Measurements from ENCODE around the gene ALPI. TPM values are rescaled to one million over a fixed set of nuclear protein-coding genes. Genes with fewer than 3 reads are reported as not detected.
A peak's percentile ranks its signal among the peaks of the same experiment; 100 is the strongest.

The ALPI gene
- total and polyA plus RNA-seq, 2 donors (not counting 3 experiments of a cell fraction or from before 2014, with no cell fraction given) = not detected

DNA sequence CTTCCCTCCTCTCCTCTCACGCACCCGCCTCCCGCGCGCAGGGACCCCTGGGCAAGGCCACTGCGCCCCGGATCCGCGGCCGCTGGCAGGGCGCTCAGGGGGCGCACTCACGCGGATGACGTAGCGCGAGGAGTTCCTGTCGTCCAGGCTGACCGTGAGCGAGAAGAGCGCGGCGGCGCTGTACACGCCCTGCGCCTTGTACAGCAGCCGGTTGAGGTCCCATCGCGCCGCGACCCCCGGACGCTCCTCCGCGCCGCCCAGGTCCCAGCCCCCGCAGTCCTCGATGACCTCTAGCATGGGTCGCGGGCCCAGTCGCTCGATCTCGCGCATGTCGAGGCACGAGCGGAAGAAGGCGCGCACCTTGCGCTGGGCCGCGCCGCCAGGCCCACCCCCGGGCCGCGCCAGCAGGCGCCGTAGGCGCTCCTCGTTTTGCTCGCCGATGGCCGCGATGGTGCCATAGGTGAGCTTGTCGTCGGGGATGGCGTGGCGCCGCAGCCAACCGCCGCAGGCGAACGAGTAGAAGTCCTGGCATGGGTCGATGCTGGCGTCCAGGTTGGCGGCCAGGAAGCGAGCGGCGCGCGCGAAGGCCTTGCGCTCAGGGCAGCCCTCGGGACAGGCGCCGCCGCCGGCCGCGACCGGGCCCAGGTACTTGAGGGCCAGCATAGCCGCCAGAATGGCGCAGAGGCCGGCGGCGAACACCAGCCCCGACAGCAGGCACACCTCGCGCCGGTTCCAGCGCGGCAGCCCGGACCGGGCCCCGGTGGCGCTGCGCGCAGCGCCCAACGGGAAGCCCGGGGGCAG is 30.0 kb downstream of the ALPI start:
- Histone ChIP-seq H3K4me2 (ENCODE audit: insufficient read depth, low read length) (no peak overlapping the region), H3K4me1 (ENCODE audit: control insufficient read depth, extremely low read depth, insufficient read depth, low read length) (no peaks in the 10 kb centered on the region), H3K9ac (replicated peaks; ENCODE audit: extremely low read depth, insufficient read depth, low read length) (no peak overlapping the region), H3K4me3 (replicated peaks in 1 of 3; ENCODE audit: insufficient read depth in 1 of 3, low read depth in 1 of 3, low read length in 3 of 3) (no peak overlapping the region), H2AFZ (ENCODE audit: low read depth, low read length) (no peak overlapping the region), H3K27me3 (ENCODE audit: control insufficient read depth in 2 of 2, insufficient read depth in 2 of 2, low read length in 2 of 2) (peaks cover 32 to 48% of the 10 kb centered on the region in 2 experiments), H3K36me3 (ENCODE audit: control insufficient read depth in 2 of 2, extremely low read depth in 1 of 2, insufficient read depth in 2 of 2, low read length in 2 of 2) (no peaks in the 10 kb centered on the region), H4K20me1 (replicated peaks; ENCODE audit: control insufficient read depth, extremely low read depth, insufficient read depth, low read length) (no peaks in the 10 kb centered on the region), H3K79me2 (ENCODE audit: control insufficient read depth, insufficient read depth, low read length) (no peaks in the 10 kb centered on the region), H3K9me3 (replicated peaks; ENCODE audit: control insufficient read depth, insufficient read depth, low read length) (no peaks in the 10 kb centered on the region), H3K9me1 (replicated peaks; ENCODE audit: control insufficient read depth, extremely low read depth, insufficient read depth, low read length) (no peaks in the 10 kb centered on the region), H3K27ac (ENCODE audit: insufficient read depth, low read depth, low read length) (no peak overlapping the region)
- no peak for DNase-seq (ENCODE audit: low read depth, low spot score)
- dilution Hi-C loops (cut with MboI; ENCODE audit: extremely low pct_ligation_motif_present, low sequenced_read_pairs) = no loop called here
- TF ChIP-seq POLR2AphosphoS5 (IDR thresholded peaks at IDR 0.05; ENCODE audit: insufficient read depth, low read depth, low read length) (no peak), POLR2A (IDR thresholded peaks at IDR 0.05; ENCODE audit: low read depth, low read length) (no peak), MYC (IDR thresholded peaks at IDR 0.05; ENCODE audit: low read depth, low read length) (no peak), EZH2 (IDR thresholded peaks at IDR 0.05; ENCODE audit: borderline replicate concordance, low read depth, low read length, severe bottlenecking) (peak; percentile 88), JUN (IDR thresholded peaks at IDR 0.05; ENCODE audit: borderline replicate concordance, insufficient read depth, insufficient read length, low read depth) (no peak)
- TF ChIP-seq, protein P1, sequence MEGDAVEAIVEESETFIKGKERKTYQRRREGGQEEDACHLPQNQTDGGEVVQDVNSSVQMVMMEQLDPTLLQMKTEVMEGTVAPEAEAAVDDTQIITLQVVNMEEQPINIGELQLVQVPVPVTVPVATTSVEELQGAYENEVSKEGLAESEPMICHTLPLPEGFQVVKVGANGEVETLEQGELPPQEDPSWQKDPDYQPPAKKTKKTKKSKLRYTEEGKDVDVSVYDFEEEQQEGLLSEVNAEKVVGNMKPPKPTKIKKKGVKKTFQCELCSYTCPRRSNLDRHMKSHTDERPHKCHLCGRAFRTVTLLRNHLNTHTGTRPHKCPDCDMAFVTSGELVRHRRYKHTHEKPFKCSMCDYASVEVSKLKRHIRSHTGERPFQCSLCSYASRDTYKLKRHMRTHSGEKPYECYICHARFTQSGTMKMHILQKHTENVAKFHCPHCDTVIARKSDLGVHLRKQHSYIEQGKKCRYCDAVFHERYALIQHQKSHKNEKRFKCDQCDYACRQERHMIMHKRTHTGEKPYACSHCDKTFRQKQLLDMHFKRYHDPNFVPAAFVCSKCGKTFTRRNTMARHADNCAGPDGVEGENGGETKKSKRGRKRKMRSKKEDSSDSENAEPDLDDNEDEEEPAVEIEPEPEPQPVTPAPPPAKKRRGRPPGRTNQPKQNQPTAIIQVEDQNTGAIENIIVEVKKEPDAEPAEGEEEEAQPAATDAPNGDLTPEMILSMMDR (IDR thresholded peaks at IDR 0.05; ENCODE audit: extremely low read depth in 1 of 2, insufficient read depth in 1 of 2, low read depth in 1 of 2, low read length in 2 of 2) = no peak
- TF ChIP-seq, protein P2, sequence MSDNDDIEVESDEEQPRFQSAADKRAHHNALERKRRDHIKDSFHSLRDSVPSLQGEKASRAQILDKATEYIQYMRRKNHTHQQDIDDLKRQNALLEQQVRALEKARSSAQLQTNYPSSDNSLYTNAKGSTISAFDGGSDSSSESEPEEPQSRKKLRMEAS (IDR thresholded peaks at IDR 0.05; ENCODE audit: insufficient read depth, insufficient read length) = no peak
- CTCF ChIA-PET = no interaction called here
- BruUV-seq (replicated peaks) = no TSS peak
- no peak for FAIRE-seq
- POLR2A ChIA-PET = no interaction called here
- intact Hi-C loops (cut with micrococcal nuclease) = no loop called here

All from endothelial cell of umbilical vein (primary cell).